Measurements from ENCODE around the gene RPL10.
"Not testable (repeated sequence)": the region's sequence is repeated elsewhere in the genome, so short reads cannot be mapped to it uniquely, and the experiment has no call there.

GRCh38 chrX:154388094-154388493, 10.1 kb upstream of the RPL10 start:
- TF ChIP-seq POLR2A (conservative IDR thresholded peaks at IDR 0.05); KDM1A (IDR thresholded peaks at IDR 0.05); CREB1 (IDR thresholded peaks at IDR 0.05); CREB1 (CRISPR knock-in tag; IDR thresholded peaks at IDR 0.05); TAF1 (IDR thresholded peaks at IDR 0.05; ENCODE audit: control insufficient read depth, extremely low read depth, insufficient read depth, low read length, severe bottlenecking); ZNF3 (CRISPR knock-in tag; IDR thresholded peaks at IDR 0.05); ZBTB40 (IDR thresholded peaks at IDR 0.05); ZBTB40 (CRISPR knock-in tag; IDR thresholded peaks at IDR 0.05); EP300 (IDR thresholded peaks at IDR 0.05; ENCODE audit: low read length); ZFP30 (CRISPR knock-in tag; IDR thresholded peaks at IDR 0.05; ENCODE audit: borderline replicate concordance); FOS (IDR thresholded peaks at IDR 0.05; ENCODE audit: extremely low read depth, insufficient read length); BDP1 (IDR thresholded peaks at IDR 0.05; ENCODE audit: insufficient read depth, insufficient read length); BCLAF1 (IDR thresholded peaks at IDR 0.05; ENCODE audit: borderline replicate concordance in 1 of 2, control insufficient read depth in 1 of 2, low read depth in 2 of 2, low read length in 1 of 2); ZBTB43 (CRISPR knock-in tag; IDR thresholded peaks at IDR 0.05): not testable (repeated sequence)

Measured in K562 (cell line).